Heart right ventricle (tissue), 16 donors: ENCODE data around the gene DTNB. TPM values are rescaled to one million over a fixed set of nuclear protein-coding genes. Genes with fewer than 3 reads are reported as not detected.

Source experiments
- ATAC-seq, 8 donors: fragments of 200-7000 bp; cut with Tn5 transposase; one replicate each; pipeline ENCODE4 v1.9.1; 2020; ENCODE audit warnings: mild to moderate bottlenecking in 8 of 8, moderate library complexity in 8 of 8, moderate number of reproducible peaks in 1 of 8
- DNase-seq, 2 donors: peaks; one replicate each; pipeline ENCODE4 v3.0.0-alpha.2; 2020
- H3K27ac ChIP-seq, 10 donors: fragments of 200-600 bp; sonication (generic) in 2 of 10; one replicate each; pipeline versions ENCODE4 v1.5.0 to v1.8.0; 2020 to 2022; ENCODE audit warnings: mild to moderate bottlenecking in 3 of 10
- H3K27me3 ChIP-seq, 7 donors: fragments of 200-600 bp; one replicate each; pipeline ENCODE4 v1.8.0; 2021 to 2022; ENCODE audit warnings: mild to moderate bottlenecking in 2 of 7
- H3K36me3 ChIP-seq, 9 donors: fragments of 200-600 bp; sonication (generic) in 1 of 9; one replicate each; pipeline versions ENCODE4 v1.5.0 to v1.8.0; 2020 to 2022; ENCODE audit warnings: mild to moderate bottlenecking in 2 of 9
- H3K4me1 ChIP-seq, 9 donors: fragments of 200-600 bp; sonication (generic) in 1 of 9; one replicate each; pipeline versions ENCODE4 v1.5.0 to v1.8.0; 2020 to 2022; ENCODE audit warnings: mild to moderate bottlenecking in 4 of 9
- H3K4me3 ChIP-seq, 10 donors: fragments of 200-600 bp; sonication (generic) in 2 of 10; one replicate each; pipeline versions ENCODE4 v1.5.0 to v1.8.0; 2020 to 2022; ENCODE audit warnings: mild to moderate bottlenecking in 7 of 10, moderate library complexity in 2 of 10
- H3K9me3 ChIP-seq, 11 donors: fragments of 200-600 bp in 10 of 11; sonication (generic) in 2 of 11; one replicate each; pipeline versions ENCODE4 v1.5.0 to v1.8.0; 2013 to 2022; ENCODE audit warnings: mild to moderate bottlenecking in 2 of 11, control low read depth in 1 of 11, moderate library complexity in 1 of 11
- CTCF ChIP-seq, 9 donors: fragments of 200-600 bp; sonication (generic) in 2 of 9; IDR thresholded peaks; one replicate each; pipeline versions ENCODE4 v1.5.0 to v1.8.0; 2021 to 2022; ENCODE audit warnings: antibody characterized with exemption in 9 of 9, mild to moderate bottlenecking in 5 of 9, moderate library complexity in 1 of 9
- WGBS, 2 donors: extraction: QIAGEN DNeasy Blood & Tissue Kit; methylation state at CpG; one replicate each; pipeline ENCODE4 v1.1.7; 2013; ENCODE audit warnings: inconsistent platforms in 1 of 2; 5-methylcytosine and 5-hydroxymethylcytosine counted together
- intact Hi-C, 10 donors: fragments of 100-400 bp; cut with DNase I; formaldehyde crosslinking; loops; one replicate each; pipeline versions ENCODE4 v1.11.1 to v1.14.2; 2022
- polyA plus RNA-seq, 2 donors: library from polyadenylated mRNA; stranded (reverse); fragments of 200-250 nt; gene quantifications; one replicate each; pipeline ENCODE4 v1.2.3, GENCODE V29; 2013
- total RNA-seq, 10 donors: library from RNA; stranded (reverse); fragmentation: NEBNext Ultra II Directional in 3 of 10; extraction: Animal tissue kit (Norgen Biotek cat#: 25700) in 3 of 10; gene quantifications; one replicate each; pipeline versions ENCODE4 v1.2.1 to v1.2.4, GENCODE V29; 2021 to 2023
- donor health status: Arrhythmogenic right ventricular cardiomyopathy.
- donor health status: ischemic (EF 13 %, LVEDD 7.1; RV severe dilation, severe dysfunction).
- donor health status: healthy with polysubstance abuse.
- donor health status: DM: no; HTN: yes; CAD: no.
- donor health status: DM: no; HTN: no; CAD: no.
- donor health status: ischemic (EF 25% LVEDD 6.9; RV normal size, moderate dysfunction).
- donor health status: ischemic (EF 25% LVEDD 5.7; RV mildly dilated, moderate dysfunction).
- donor health status: healthy.
- donor health status: DM: yes; HTN: yes; CAD: no.
- donor health status: Ischemic cardiomyopathy.
- donor health status: ischemic (EF 35%, LVEDD 5.7; RV mildly dilated, moderate dysfunction).
- donor health status: nonischemic (EF 11% LVEDD 7.7; RV severe dilation, severe dysfunction).
- donor health status: DM: yes; HTN: yes; CAD: no.
- donor health status: PGD.
- donor health status: ischemic (EF 29% LVEDD 5.4; RV normal size, mild dysfunction).
- donor health status: nonischemic (EF 23%, LVEDD 6.1; RV moderate dilation, normal function).

Gene DTNB
- total and polyA plus RNA-seq, 12 donors, result 2.8 to 11.3 (median 7.8) TPM

GRCh38 chr2:25397777-25398176, 275.6 kb downstream of the DTNB start:
- no peak for ATAC-seq
- no peak overlapping the region for H3K27ac ChIP-seq

GRCh38 chr2:25389161-25389560, 284.2 kb downstream of the DTNB start:
- Histone ChIP-seq H3K9me3 (no peaks in the 10 kb centered on the region), H3K4me3 (no peak overlapping the region), H3K36me3 (peaks cover 0 to 15% (median 0%) of the 10 kb centered on the region in 9 donors), H3K27ac (no peak overlapping the region), H3K4me1 (no peaks in the 10 kb centered on the region), H3K27me3 (no peaks in the 10 kb centered on the region)
- DNase-seq (no peak), ATAC-seq (no peak)
- WGBS, 2 donors, result 97 to 98% methylated on average over 9 of the region's 9 CpGs
- no peak for TF ChIP-seq CTCF (IDR thresholded peaks at IDR 0.05)
- intact Hi-C loops, result loop anchor here in 2 of 10 donors (10.0 kb wide), 1 partner anchor 126 kb away; no protein-coding TSS in a partner anchor

More at GRCh38 chr2:25397777-25398176, 275.6 kb downstream of the DTNB start:
- 95 to 97% methylated on average over 4 of the region's 4 CpGs for WGBS, 2 donors
- Histone ChIP-seq H3K36me3 (no peaks in the 10 kb centered on the region), H3K4me1 (no peaks in the 10 kb centered on the region), H3K9me3 (no peaks in the 10 kb centered on the region), H3K27me3 (no peaks in the 10 kb centered on the region), H3K4me3 (no peak overlapping the region)
- DNase-seq, result no peak
- intact Hi-C loops, result no loop called here
- no peak for TF ChIP-seq CTCF (IDR thresholded peaks at IDR 0.05)

- H3K4me3 ChIP-seq, result no peak overlapping the region
- intact Hi-C loops, result loop anchor here in 2 of 10 donors (10.0 kb wide), 1 partner anchor 126 kb away; no protein-coding TSS in a partner anchor
- no peak for TF ChIP-seq CTCF (IDR thresholded peaks at IDR 0.05)
- H3K27ac ChIP-seq, result no peak overlapping the region
- no peaks in the 10 kb centered on the region for H3K27me3 ChIP-seq
- H3K9me3 ChIP-seq, result no peaks in the 10 kb centered on the region
- DNase-seq (no peak), ATAC-seq (no peak)
- 91% methylated on average over 6 of the region's 6 CpGs for WGBS, 2 donors
- H3K36me3 ChIP-seq, result peaks cover 0 to 15% (median 0%) of the 10 kb centered on the region in 9 donors
- H3K4me1 ChIP-seq, result no peaks in the 10 kb centered on the region
These were observed 284.9 kb downstream of the DTNB start for GRCh38 chr2:25388491-25388890.

GRCh38 chr2:25387876-25388449, 285.4 kb downstream of the DTNB start:
- H3K9me3 ChIP-seq, result no peaks in the 10 kb centered on the region
- H3K27ac ChIP-seq, result no peak overlapping the region
- ATAC-seq (no peak), DNase-seq (no peak)
- no peaks in the 10 kb centered on the region for H3K4me1 ChIP-seq
- H3K27me3 ChIP-seq, result no peaks in the 10 kb centered on the region
- no peak overlapping the region for H3K4me3 ChIP-seq
- 93 to 94% methylated on average over 17 of the region's 17 CpGs for WGBS, 2 donors
- no peak for TF ChIP-seq CTCF (IDR thresholded peaks at IDR 0.05)
- intact Hi-C loops, result loop anchor here in 2 of 10 donors (10.0 kb wide), 1 partner anchor 127 kb away; no protein-coding TSS in a partner anchor
- H3K36me3 ChIP-seq, result peaks cover 0 to 15% (median 0%) of the 10 kb centered on the region in 9 donors
